Measurements from ENCODE around the gene ADSS1.

GRCh38 chr14:104714066-104714465, 10.0 kb upstream of the ADSS1 start:
- TF ChIP-seq CTCF (conservative IDR thresholded peaks at IDR 0.05; ENCODE audit: low read depth, low read length) (no peak), EZH2 (IDR thresholded peaks at IDR 0.05; ENCODE audit: borderline replicate concordance, low read depth, low read length, poor library complexity, severe bottlenecking) (no peak)
